HPDE6-E6E7 (cell line): ENCODE results near the gene PPCDC.

Experiments
- DNase-seq: peaks from one replicate; pipeline ENCODE4 v3.0.0; 2011; ENCODE audit warnings: missing footprints; ENCODE audit errors: extremely low spot score

Gene PPCDC, protein sequence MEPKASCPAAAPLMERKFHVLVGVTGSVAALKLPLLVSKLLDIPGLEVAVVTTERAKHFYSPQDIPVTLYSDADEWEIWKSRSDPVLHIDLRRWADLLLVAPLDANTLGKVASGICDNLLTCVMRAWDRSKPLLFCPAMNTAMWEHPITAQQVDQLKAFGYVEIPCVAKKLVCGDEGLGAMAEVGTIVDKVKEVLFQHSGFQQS

DNA sequence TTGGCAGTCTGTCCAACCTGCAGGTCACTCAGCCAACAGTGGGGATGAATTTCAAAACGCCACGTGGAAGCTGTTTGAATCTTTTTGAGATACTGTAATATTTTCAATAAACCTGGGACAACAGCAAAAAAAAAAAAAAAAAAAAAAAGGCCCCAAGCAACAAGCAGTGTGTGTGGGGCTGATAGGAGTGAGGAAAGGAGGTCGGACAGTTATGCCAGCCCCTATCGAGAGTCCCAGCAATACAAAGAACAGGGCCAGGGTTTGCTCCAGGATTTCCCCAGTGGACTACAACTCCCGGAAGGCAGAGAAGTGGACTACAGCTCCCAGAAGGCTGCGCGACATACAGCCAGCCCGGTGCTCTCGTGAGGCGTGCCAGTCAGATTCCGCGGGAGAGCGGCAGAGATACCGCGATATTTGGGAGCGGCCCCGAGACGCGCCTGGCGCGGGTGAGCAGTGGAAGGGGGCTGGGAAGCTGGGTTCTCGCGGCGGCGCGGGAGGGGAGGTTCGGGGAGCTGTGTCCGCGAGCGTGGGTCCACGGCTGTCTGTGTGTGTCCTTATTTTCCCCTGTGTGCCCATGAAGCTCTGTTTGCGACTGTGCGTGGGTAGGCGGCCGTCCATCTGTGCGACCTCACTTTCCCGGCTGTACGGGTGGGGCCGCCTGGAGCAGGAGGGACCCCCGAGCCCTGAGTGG is at the start of gene PPCDC:
Gene PPCDC (plus strand): TSS at position 410 of the 691 bp plus-strand sequence. CDS start 4,729 bp downstream, outside the sequence.
- DNase-seq, result peak; percentile 100

- DNase-seq, result no peak
These were observed 47.2 kb upstream of the PPCDC start for GRCh38 chr15:74976159-74976558.

DNA sequence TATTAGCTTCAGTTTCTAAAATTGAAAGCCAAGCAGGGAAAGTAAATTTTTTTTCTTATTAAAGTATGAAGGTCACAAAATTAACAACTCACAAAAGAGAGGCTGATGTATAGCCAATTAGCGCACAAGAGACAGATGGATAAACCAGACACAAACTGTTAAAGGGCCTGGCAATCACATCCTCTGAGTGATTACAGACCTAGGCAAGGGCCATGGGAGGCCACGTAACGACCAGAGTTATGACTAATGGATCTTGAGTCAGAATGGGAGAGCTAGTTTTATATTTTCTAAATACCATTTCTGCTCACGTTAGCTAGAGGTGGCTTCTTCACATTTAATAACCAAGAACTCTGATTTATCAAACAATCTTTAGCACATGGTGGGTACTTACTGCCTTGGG is 45.8 kb upstream of the PPCDC start:
- no peak for DNase-seq

GRCh38 chr15:74978077-74978476 is 45.3 kb upstream of the PPCDC start:
- no peak for DNase-seq

DNA sequence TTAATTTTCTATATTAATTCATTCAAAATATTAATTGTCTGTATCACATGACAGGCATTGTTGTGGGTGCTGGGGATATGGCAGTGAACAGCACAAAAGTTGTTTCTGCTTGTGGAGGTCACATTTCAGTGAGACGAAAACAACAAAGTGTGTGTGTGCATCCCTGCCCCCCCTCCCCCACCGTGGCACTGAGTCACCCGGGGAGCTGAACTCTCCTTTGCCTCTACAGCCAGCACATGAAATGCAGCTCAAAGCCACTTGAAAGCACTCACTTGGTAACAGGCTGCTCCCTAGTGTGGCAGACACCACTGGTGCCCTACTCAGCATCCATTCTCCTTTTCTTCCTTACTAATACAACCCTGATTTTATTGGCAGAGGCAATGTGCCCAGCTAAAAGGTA is 44.9 kb upstream of the PPCDC start:
- no peak for DNase-seq

DNA sequence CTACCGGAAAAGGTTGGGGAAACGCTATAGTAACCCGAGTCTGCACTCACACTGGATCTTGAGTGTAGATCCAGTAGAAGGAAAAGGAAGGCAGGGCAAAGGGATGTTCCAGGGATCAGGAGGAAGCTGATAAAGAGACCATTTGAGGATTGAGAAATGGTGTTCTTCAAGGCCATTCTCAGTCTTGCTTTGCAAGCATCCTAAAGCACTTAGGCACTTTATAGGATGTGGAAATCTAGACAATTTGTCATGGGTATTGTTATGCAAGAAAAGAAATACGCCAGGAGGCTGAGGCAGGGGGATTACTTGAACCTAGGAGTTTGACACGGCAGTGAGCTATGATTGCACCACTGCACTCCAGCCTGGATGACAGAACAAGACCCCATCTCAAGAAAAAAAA is 41.2 kb upstream of the PPCDC start:
- no peak for DNase-seq

DNA sequence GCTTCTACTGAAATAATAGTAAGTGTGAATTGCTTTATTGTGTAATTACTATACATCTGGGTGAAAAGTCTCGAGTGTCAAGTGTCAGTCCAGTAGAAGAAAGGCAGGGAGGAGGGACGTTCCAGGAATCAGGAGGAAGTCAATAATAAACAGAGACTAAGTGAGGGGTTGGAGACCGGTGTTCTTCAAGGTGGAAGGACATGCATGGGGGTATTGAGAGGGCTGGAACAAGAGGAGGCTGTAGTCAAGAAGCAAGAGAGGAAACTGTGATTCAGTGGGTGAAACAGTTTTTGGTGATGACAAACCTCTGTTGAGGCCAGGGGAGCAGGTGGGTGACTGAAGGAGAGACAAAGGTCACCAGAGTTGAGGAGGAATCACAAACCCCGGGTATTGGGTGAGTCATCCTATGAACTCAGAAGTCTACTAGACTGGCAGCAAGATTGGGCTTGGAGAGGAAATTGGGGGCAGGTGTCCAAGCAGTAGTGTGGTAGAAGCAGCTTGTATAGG is 39.6 kb upstream of the PPCDC start:
- peak; percentile 45 for DNase-seq

DNA sequence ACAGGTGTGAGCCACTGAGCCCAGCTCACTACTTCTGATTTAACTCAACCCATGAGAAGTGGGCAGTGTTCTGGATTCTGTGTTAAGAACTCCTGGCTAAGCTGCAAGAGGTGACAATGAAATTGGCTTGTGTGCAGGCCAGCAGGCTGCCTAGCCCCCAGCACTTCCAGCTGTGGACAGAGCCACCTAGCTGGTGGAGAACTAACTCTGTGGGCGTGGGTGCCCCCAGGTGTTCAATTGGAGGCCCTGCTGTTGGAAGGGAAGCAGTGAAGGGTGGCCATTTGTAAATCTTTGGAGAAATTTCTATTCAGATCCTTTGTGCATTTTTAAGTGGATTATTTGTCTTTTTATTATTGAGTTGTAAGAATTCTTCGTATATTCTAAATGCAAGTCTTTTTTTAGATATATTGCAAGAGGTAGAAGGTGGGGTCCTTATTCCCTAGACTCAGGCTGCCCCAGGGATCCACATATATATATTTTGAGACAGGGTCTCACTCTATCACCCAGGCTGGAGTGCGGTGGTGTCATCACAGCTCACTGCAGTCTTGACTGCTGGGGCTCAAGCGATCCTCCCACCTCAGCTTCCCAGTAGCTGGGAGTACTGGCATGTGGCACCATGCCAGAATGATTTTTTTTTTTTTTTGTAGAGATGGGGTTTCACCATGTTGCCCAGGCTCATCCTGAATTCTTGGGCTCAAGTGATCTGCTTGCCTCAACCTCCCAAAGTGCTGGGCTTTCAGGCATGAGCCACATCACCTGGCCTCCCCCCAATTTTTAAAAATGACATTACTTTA is 35.2 kb upstream of the PPCDC start:
- peak; percentile 67 for DNase-seq

DNA sequence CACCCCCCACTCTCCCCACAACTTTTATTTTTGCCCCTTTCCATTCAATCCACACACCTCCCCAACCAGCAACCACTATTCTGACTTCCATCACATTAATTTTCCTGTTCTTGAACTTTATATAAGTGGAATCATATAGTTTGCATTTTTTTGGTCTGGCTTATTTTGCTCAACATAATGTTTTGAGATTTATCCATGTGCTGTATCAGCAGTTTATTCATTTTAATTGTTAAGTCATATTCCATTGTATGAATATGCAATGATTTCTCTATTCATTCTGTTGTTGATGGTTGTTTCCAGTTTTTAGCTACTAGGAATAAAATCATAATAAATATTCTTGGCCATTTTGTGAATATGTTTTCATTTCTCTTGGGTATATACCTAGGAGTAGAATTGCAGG is 33.9 kb upstream of the PPCDC start:
- no peak for DNase-seq

- no peak for DNase-seq
These were observed 30.8 kb upstream of the PPCDC start for GRCh38 chr15:74992619-74993018.

- no peak for DNase-seq
These were observed 29.2 kb upstream of the PPCDC start for GRCh38 chr15:74994236-74994635.

DNA sequence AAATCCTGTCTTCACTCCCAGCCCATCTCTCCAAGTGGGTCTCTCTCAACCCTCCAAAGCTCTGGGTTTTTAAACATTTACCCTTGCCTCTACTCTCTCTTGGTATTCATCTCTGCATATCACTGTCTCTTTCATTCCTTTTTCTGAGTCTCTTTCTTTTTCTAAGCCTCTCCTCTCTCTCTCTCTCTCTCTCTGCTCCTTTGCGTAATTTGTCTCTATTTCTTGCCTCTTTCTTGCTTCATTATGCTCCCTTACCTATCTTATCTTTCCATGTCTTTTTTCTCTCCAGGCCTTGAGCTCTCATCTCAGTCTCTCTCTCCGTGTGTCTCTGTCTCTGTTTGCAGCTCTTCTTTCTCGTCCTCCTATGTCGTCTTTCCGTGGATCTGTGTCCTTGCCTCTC is 28.7 kb upstream of the PPCDC start:
- no peak for DNase-seq

- peak; percentile 98 for DNase-seq
These were observed 28.1 kb upstream of the PPCDC start, which contains the start of gene SCAMP5 for GRCh38 chr15:74995182-74995778. Gene SCAMP5, plus strand, starts transcription at chr15:74995563. Its CDS starts 16,277 bp downstream, at chr15:75011840.

GRCh38 chr15:74995779-74996765 is 27.3 kb upstream of the PPCDC start:
- no peak for DNase-seq

DNA sequence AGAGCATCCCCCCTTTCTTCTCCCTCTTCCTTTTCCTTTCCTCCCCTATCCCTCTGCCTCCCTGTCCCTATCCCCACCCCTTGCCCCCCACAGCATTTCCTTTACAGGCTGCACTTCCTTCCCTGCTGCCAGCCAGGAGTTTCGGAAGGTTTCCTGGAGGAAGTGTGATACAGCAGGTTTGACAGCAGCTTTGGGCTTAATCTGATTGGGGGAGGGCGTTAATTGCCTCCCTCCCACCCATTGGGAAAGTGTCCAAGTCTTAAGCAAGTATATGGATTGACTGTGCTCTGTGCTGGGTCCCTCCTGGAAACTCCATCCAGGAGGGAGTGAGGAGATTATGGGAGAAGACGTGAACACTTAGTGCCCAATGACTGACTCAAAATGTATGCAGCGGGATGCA is 26.2 kb upstream of the PPCDC start:
- no peak for DNase-seq

- no peak for DNase-seq
These were observed 25.8 kb upstream of the PPCDC start for GRCh38 chr15:74997543-74997942.

DNA sequence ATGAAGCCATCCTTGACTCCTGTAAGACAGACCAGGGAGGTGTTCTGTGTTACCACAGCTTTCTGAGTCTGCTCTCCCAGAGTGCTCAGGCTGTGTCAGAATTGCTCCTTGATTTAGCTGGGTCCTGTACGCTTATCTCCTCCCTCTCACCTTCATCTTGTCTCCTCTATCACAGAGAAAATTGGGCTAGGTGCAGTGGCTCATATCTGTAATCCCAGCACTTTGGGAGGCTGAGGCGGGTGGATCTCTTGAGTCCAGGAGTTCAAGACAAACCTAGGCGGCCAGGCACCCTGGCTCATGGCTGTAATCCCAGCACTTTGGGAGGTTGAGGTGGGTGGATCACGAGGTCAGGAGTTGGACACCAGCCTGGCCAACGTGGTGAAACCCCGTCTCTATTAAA is 22.1 kb upstream of the PPCDC start:
- DNase-seq, result no peak

- DNase-seq, result no peak
These were observed 21.0 kb upstream of the PPCDC start for GRCh38 chr15:75002398-75002797.

- DNase-seq, result no peak
These were observed 16.2 kb upstream of the PPCDC start for GRCh38 chr15:75007216-75007615.

- no peak for DNase-seq
These were observed 15.2 kb upstream of the PPCDC start for GRCh38 chr15:75008221-75008625.
